ENCODE results near the gene TET2. TPM values are rescaled to one million over a fixed set of nuclear protein-coding genes. Genes with fewer than 3 reads are reported as not detected.

Gene TET2
- polyA plus RNA-seq, 3 donors = 20.4 to 26.5 (median 26.4) TPM

- DNase-seq = no peak
Measured at GRCh38 chr4:105137121-105137875, 9.4 kb upstream of the TET2 start.

GRCh38 chr4:105139646-105140045, 7.0 kb upstream of the TET2 start:
- no peak for DNase-seq

DNA sequence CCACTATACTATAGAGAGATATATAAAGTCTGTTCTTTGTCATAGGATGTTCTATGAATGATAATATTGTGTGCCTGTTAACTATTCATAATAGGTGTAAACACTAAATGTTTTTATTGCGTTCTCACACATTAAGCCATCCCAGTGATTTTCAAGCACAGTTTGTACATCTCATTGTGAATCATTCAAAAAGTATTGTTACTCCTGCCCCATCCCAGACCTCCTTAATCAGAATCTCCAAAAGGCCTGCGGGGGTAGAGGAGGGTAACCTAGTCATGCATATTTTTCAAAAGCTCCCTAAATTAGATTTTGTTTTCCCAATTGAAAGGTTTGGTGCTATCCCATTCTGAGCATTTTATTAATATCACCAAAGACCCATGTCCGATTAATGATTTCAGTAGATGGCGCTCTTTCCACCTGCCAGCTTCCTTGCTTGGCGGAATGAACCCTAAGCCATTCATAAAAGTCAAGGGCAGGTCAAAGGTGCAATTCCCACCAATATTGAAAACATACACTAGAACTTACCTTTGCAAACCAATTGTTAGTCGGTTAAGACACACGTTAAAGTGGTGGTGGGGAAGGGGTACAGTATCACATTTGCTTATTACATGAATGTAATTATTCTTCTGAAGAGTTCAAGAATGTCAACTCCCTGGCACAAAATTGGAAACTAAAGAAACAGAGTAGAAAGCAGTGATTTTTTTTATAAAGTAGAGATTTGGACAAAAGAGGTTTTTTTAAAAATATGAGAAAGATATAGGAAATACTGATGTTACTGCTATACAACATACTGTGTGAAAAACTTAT, 5.8 kb upstream of the TET2 start:
- peak; percentile 21 for DNase-seq

- peak; percentile 20 for DNase-seq
Measured at GRCh38 chr4:105145156-105145902, 1.3 kb upstream of the TET2 start.

DNA sequence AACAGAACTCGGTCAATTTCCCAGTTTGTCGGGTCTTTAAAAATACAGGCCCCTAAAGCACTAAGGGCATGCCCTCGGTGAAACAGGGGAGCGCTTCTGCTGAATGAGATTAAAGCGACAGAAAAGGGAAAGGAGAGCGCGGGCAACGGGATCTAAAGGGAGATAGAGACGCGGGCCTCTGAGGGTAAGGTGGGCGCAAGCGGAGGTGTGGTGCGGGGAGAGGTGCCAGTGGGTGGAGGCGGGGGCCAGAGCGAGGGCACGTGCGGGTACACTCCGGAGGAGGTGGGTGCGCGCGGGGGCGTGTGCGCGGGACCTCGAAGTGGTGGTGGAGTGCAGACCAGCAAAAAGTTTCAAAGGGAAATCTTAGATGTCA, 787 bp upstream of the TET2 start:
- DNase-seq = no peak

DNA sequence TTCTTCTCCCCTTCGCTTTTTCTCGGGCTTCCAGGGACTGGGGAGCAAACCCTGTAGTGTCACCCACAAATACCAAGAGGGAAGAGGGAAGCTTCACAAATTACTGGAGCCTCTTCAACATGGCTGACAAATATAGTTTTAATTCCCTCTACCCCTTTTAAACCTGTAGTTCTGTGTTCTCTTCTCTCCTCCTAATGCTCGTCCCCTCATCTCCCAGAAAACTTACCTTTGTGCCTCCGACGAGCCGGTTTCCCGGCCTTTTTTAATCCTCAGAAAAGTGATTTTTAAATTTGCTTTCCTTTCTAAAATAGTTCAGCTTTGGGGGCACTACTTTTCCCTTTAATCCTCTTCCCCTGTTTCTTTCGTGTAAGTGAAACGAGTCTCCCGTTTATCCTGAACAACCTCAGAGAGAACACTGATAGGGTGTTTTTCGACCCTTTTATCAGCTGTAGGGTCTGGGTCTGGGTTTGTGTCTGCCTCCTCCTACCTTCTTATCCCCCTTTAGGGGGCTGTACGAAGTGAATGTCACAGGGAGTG, 408 bp downstream of the TET2 start:
- DNase-seq = no peak

- peak; percentile 61 for DNase-seq
Measured at GRCh38 chr4:105147553-105148161, 981 bp downstream of the TET2 start.

DNA sequence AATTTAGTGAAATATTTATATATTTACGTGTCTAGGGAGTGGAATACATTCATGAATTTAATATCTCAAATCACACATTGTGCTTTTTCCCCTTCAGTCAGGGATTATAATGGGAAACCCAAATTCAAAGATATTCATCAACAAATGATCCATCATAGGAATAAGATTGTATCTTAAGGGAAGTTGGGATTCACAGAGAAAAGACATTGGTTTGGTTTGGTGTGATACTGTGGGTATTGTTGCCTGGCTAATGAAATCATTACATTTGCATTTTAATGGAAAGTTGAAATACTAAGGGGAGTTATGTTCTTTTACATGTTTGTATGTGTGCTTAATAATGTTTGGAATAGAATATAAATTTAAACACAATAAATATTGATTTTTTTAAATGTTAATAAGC, 1.7 kb downstream of the TET2 start:
- DNase-seq = no peak

- DNase-seq = no peak
Measured at GRCh38 chr4:105148776-105149175, 2.1 kb downstream of the TET2 start.

- DNase-seq = no peak
Measured at GRCh38 chr4:105149771-105150170, 3.1 kb downstream of the TET2 start.

GRCh38 chr4:105150503-105150902, 3.8 kb downstream of the TET2 start:
- DNase-seq = no peak

GRCh38 chr4:105153749-105154148, 7.1 kb downstream of the TET2 start:
- no peak for DNase-seq

GRCh38 chr4:105154576-105154975, 7.9 kb downstream of the TET2 start:
- DNase-seq = no peak

DNA sequence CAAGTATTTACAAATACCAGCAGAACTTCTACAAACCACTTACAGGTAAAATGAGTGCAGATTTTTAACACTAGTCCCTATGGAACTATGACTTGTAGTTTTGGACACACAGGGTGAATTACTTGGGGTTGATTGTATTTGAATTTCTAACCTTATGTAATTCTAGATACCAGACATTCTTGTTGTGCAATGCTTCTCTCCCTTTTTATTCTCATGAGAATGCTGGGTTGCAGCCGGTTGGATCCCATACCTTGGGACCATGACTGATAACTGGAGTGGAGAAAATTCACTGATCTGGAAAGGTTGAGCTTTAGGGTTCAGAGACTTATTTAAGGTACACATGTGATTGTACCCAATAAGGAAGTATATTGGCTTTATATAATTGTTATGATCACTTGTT, 8.8 kb downstream of the TET2 start:
- DNase-seq = no peak

DNA sequence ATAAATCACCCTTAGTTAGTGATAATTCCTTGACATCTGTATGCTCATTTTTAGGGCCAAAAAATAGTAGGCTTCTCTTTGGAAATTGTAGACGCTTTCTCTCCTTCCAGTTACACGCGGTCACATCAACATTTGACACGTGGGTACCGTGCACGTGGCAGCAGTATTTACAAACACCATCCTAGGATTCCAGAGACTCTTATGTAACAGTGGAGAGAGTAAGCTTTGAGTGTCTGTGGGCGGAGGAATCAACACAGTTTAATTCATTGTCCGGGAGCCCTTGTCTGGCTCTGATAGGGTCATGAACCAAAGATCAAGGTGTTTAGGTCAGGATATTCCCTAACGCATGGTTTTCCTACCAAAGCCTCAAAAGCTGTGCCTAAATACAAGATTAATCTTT, 12.2 kb downstream of the TET2 start:
- no peak for DNase-seq

GRCh38 chr4:105162123-105162796, 15.6 kb downstream of the TET2 start:
- DNase-seq = no peak

- no peak for DNase-seq
Measured at GRCh38 chr4:105164548-105164947, 17.9 kb downstream of the TET2 start.

GRCh38 chr4:105166066-105166465, 19.4 kb downstream of the TET2 start:
- DNase-seq = no peak

DNA sequence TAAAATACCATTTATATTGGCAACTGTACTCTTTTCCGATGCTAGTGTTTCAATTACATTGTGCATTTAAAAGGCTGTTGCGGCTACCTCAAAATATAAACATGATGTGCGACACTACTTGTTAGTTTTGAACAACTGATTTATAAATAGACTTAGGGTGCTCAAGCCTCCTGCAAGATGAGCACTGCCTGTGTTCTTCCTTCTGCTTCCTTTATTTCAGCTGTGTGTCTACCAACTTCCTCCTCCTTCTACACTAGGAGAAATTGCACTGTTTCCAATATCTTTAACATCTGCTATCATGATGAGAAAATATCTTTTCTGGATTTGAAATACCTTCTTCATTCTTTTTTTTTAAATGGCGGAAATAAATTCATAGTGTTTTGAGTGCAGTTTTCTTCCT, 24.0 kb downstream of the TET2 start:
- no peak for DNase-seq

DNA sequence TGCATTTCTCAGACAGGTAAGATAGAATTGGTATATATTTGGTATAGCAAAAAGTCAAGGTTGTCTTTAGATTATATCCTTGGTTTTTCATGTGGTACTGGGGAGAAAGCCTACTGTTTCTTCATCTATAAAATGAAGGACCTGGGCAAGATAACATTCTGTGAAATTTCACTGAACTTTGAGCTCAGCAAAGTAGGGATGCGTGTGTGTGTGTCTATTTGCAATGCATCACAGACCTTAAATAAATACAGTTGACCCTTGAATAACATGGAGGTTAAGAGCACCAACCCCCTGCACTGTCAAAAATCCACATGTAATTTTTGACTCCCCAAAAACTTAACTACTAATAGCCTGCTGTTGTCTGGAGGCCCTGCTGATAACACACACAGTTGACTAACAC, 25.2 kb downstream of the TET2 start:
- no peak for DNase-seq

DNA sequence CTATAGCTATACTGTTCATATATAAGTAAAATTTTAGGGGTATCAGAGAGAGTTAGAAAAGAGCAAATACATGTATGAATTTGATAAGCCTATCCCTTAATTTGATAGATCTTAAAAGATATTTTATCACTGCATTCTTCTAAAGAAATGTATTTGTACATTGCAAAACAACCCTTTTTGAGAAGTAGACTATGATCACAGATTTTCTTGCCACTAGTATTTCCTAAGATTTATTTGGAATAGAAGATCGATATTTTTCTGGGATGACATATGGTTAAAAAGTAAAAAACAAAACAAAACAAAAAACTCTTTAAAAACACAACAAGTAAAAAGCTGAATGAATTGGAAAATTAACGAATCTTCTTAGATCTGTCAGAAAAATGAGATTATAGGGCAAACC, 27.4 kb downstream of the TET2 start:
- DNase-seq = no peak
